IMR-90 (cell line): ENCODE results near the gene TGFBI.

ENCODE experiments used
- FOS ChIP-seq: fragments of 150-350 bp; IDR thresholded peaks from 2 replicates; pipeline ENCODE4 v1.6.1; 2016; ENCODE audit warnings: low read depth, low read length
- MXI1 ChIP-seq: IDR thresholded peaks from 2 replicates; pipeline ENCODE4 v1.6.1; 2012; ENCODE audit warnings: low read depth, mild to moderate bottlenecking, low read length, moderate library complexity, borderline replicate concordance
- POLR2A ChIP-seq: IDR thresholded peaks from 2 replicates; pipeline ENCODE4 v1.6.1; 2012; ENCODE audit warnings: mild to moderate bottlenecking, low read depth, low read length
- RAD21 ChIP-seq: IDR thresholded peaks from 2 replicates; pipeline ENCODE4 v1.6.1; 2012; ENCODE audit warnings: low read length, improper control_type of control experiment
- RCOR1 ChIP-seq: IDR thresholded peaks from 2 replicates; pipeline ENCODE4 v1.6.1; 2012; ENCODE audit warnings: mild to moderate bottlenecking, low read length, improper control_type of control experiment; ENCODE audit not compliant: insufficient replicate concordance
- TF ChIP-seq, protein P1 (sequence below): conservative IDR thresholded peaks from 2 replicates; pipeline ENCODE4 v1.5.1; 2012; ENCODE audit warnings: mild to moderate bottlenecking, low read depth, low read length, improper control_type of control experiment

DNA sequence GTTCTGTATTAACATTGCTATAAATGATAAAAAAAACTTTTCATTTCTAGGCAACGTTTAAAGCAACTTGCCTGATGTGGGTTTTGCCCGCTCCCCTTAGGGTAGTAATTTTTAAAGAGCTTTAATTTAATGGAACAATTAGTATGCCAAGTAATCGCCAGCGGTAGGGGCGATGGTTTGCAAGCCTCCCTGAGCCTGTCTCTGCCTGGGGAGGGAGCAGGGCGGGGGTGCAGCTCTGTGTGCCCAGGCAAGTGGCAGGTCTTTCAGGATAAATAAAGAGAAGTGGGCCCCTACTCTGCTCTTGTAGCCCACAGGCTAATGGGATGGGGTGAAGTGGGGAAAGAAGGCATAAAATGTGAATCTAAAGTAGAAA, 13.8 kb upstream of the TGFBI start:
- TF ChIP-seq, protein P1, sequence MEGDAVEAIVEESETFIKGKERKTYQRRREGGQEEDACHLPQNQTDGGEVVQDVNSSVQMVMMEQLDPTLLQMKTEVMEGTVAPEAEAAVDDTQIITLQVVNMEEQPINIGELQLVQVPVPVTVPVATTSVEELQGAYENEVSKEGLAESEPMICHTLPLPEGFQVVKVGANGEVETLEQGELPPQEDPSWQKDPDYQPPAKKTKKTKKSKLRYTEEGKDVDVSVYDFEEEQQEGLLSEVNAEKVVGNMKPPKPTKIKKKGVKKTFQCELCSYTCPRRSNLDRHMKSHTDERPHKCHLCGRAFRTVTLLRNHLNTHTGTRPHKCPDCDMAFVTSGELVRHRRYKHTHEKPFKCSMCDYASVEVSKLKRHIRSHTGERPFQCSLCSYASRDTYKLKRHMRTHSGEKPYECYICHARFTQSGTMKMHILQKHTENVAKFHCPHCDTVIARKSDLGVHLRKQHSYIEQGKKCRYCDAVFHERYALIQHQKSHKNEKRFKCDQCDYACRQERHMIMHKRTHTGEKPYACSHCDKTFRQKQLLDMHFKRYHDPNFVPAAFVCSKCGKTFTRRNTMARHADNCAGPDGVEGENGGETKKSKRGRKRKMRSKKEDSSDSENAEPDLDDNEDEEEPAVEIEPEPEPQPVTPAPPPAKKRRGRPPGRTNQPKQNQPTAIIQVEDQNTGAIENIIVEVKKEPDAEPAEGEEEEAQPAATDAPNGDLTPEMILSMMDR, result no peak
- TF ChIP-seq RAD21 (no peak), POLR2A (no peak), FOS (no peak), RCOR1 (no peak), MXI1 (no peak)
